Right cardiac atrium (tissue), 5 donors: Measurements from ENCODE around the gene PDLIM5. TPM values are rescaled to one million over a fixed set of nuclear protein-coding genes. Genes with fewer than 3 reads are reported as not detected.
"Not testable (repeated sequence)": the region's sequence is repeated elsewhere in the genome, so short reads cannot be mapped to it uniquely, and the experiment has no call there.

Source experiments
- ATAC-seq, 2 donors: fragments of 200-7000 bp; cut with Tn5 transposase; one replicate each; pipeline versions ENCODE4 v1.8.0 to v1.9.1; 2020; ENCODE audit warnings: moderate library complexity in 2 of 2, mild to moderate bottlenecking in 1 of 2
- DNase-seq, 3 donors: peaks; one replicate each; pipeline ENCODE4 v3.0.0-alpha.2; 2020
- H3K27ac ChIP-seq: one replicate; pipeline ENCODE4 v1.5.1; 2013; ENCODE audit warnings: mild to moderate bottlenecking, low read length, control low read depth, moderate library complexity
- H3K27me3 ChIP-seq: one replicate; pipeline ENCODE4 v1.6.1; 2013; ENCODE audit not compliant: control insufficient read depth, insufficient read depth
- H3K4me1 ChIP-seq: one replicate; pipeline ENCODE4 v1.6.1; 2013; ENCODE audit warnings: low read length; ENCODE audit not compliant: control insufficient read depth, insufficient read depth
- H3K4me3 ChIP-seq: one replicate; pipeline ENCODE4 v1.5.1; 2013; ENCODE audit warnings: low read length, control low read depth
- H3K9me3 ChIP-seq: one replicate; pipeline ENCODE4 v1.6.1; 2013; ENCODE audit warnings: low read length; ENCODE audit not compliant: control insufficient read depth
- WGBS: extraction: QIAGEN DNeasy Blood & Tissue Kit; methylation state at CpG from one replicate; pipeline ENCODE4 v1.1.7; 2013; 5-methylcytosine and 5-hydroxymethylcytosine counted together
- intact Hi-C, 4 donors: fragments of 100-400 bp; cut with DNase I; formaldehyde crosslinking; loops; one replicate each; pipeline versions ENCODE4 v1.11.0 to v1.14.0; 2022 to 2023
- polyA plus RNA-seq: library from polyadenylated mRNA; stranded (reverse); fragments of 200-250 nt; gene quantifications from one replicate; pipeline ENCODE4 v1.2.3, GENCODE V29; 2013
- total RNA-seq, 4 donors: library from RNA; stranded (reverse); fragmentation: NEBNext Ultra II Directional; extraction: Animal tissue kit (Norgen Biotek cat#: 25700); gene quantifications; one replicate each; pipeline ENCODE4 v1.2.1, GENCODE V29; 2021
- donor health status: healthy with polysubstance abuse.
- donor health status: DM: no; HTN: yes; CAD: no.
- donor health status: DM: no; HTN: no; CAD: no.
- donor health status: DM: no; HTN: yes; CAD: no; lungs with severe emphysema.
- donor health status: DM: yes; HTN: yes; CAD: no.

Gene PDLIM5
- total and polyA plus RNA-seq, 5 donors = 407 to 778 (median 528) TPM

GRCh38 chr4:94495408-94495807, 43.7 kb downstream of the PDLIM5 start:
- ATAC-seq = no peak
- 73% methylated on average over 2 of the region's 2 CpGs for WGBS
- intact Hi-C loops = no loop called here

DNA sequence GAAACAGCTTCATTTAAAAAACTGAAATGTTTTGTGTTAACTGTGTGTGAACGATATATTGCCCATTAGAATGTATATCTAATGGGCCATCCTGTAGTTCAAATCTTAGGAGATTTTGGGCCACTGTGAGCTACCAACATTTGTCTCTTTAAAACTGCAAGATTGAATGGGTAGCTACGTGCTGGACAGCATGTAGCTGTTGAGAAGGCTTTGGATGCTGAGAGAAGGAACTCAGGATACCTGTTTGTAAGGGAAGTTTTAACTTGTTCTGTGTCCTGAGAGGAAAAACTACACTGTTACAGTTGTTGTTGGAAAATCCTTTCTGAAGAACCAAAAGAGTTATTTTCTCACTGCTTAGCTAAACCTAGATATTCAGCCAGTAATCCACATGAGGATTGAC, 45.9 kb downstream of the PDLIM5 start:
- Histone ChIP-seq H3K27me3 (no peaks in the 10 kb centered on the region), H3K27ac (no peak overlapping the region), H3K4me3 (no peak overlapping the region), H3K4me1 (peaks cover 8% of the 10 kb centered on the region), H3K9me3 (no peaks in the 10 kb centered on the region)
- no peak for ATAC-seq
- 56% methylated on average over 2 of the region's 2 CpGs for WGBS
- no peak for DNase-seq
- intact Hi-C loops = no loop called here

More at GRCh38 chr4:94495408-94495807, 43.7 kb downstream of the PDLIM5 start:
- Histone ChIP-seq H3K27me3 (no peaks in the 10 kb centered on the region), H3K4me3 (no peak overlapping the region), H3K27ac (peak overlapping the region; percentile 37), H3K4me1 (peaks cover 3% of the 10 kb centered on the region), H3K9me3 (no peaks in the 10 kb centered on the region)
- DNase-seq = no peak

- H3K4me1 ChIP-seq = peaks cover 8% of the 10 kb centered on the region
- intact Hi-C loops = no loop called here
- H3K27me3 ChIP-seq = no peaks in the 10 kb centered on the region
- H3K4me3 ChIP-seq = no peak overlapping the region
- no peak overlapping the region for H3K27ac ChIP-seq
- WGBS = 68% methylated on average over 1 of the region's 1 CpG
- DNase-seq (no peak), ATAC-seq (no peak)
- no peaks in the 10 kb centered on the region for H3K9me3 ChIP-seq
Observed at GRCh38 chr4:94498502-94498901, 46.8 kb downstream of the PDLIM5 start.

DNA sequence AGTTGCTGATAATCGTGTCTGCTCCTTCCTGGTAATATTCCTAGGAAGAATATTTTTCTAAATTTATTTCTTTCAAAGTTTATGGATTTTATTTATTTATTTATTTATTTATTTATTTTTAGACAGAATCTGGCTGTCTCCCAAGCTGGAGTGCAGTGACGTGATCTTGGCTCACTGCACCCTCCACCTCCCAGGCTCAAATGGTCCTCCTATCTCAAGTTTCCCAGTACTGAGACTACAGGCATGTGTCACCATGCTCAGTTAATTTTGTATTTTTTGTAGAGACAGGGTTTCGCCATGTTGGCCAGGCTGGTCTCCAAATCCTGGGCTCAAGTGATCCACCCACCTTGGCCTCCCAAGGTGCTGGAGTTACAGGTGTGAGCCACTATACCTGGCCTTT, 48.9 kb downstream of the PDLIM5 start:
- no peaks in the 10 kb centered on the region for H3K9me3 ChIP-seq
- H3K27ac ChIP-seq = peak overlapping the region; percentile 17
- ATAC-seq = peak; percentile 78 to 85
- no peaks in the 10 kb centered on the region for H3K27me3 ChIP-seq
- intact Hi-C loops = no loop called here
- H3K4me1 ChIP-seq = peaks cover 11% of the 10 kb centered on the region
- DNase-seq = peak; percentile 27 to 55 (median 54)
- WGBS = 47% methylated on average over 3 of the region's 3 CpGs
- no peak overlapping the region for H3K4me3 ChIP-seq

DNA sequence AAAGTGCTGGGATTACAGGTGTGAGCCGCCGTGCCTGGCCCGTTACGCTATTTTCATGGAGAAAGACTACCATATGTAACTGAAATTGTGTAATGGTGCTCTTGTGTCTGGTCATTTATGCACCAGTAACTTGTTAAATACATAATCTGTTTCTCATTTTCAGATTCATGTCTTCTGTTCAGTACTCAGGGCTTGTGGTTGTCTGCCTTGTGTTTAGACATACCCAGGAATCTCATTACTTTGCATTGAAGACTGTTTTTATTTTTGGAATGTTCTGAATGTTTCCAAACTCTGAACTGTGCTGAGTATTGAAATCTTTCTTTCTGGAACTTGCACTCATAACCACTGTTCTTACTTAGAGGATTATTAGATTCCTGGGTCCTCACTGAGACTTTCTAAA, 52.8 kb downstream of the PDLIM5 start:
- peaks cover 21% of the 10 kb centered on the region for H3K4me1 ChIP-seq
- intact Hi-C loops = no loop called here
- no peak overlapping the region for H3K4me3 ChIP-seq
- ATAC-seq (no peak), DNase-seq (no peak)
- 96% methylated on average over 4 of the region's 4 CpGs for WGBS
- H3K27me3 ChIP-seq = no peaks in the 10 kb centered on the region
- no peaks in the 10 kb centered on the region for H3K9me3 ChIP-seq
- no peak overlapping the region for H3K27ac ChIP-seq

DNA sequence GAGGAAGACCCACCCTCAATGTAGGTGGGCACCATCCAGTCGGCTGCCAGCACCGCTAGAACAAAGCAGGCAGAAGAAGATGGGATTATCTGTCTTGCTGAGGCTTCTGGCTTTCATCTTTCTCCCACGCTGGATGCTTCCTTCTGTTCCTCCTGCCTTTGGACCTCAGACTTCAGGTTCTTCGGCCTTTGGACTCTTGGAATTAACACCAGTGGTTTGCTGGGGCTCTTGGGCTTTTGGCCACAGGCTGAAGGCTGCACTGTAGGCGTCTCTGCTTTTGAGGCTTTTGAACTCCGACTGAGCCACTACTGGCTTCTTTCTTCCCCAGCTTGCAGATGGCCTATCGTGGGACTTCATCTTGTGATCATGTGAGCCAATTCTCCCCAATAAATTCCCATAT, 55.1 kb downstream of the PDLIM5 start:
- Histone ChIP-seq H3K27me3 (no peaks in the 10 kb centered on the region), H3K4me3 (no peak overlapping the region), H3K9me3 (no peaks in the 10 kb centered on the region), H3K4me1 (peaks cover 18% of the 10 kb centered on the region), H3K27ac (peak overlapping the region; percentile 58)
- WGBS = 76% methylated on average over 7 of the region's 7 CpGs
- intact Hi-C loops = no loop called here
- DNase-seq (no peak), ATAC-seq (no peak)

GRCh38 chr4:94507281-94507680, 55.5 kb downstream of the PDLIM5 start:
- 71% methylated on average over 2 of the region's 2 CpGs for WGBS
- no peak for ATAC-seq
- H3K4me1 ChIP-seq = peaks cover 18% of the 10 kb centered on the region

DNA sequence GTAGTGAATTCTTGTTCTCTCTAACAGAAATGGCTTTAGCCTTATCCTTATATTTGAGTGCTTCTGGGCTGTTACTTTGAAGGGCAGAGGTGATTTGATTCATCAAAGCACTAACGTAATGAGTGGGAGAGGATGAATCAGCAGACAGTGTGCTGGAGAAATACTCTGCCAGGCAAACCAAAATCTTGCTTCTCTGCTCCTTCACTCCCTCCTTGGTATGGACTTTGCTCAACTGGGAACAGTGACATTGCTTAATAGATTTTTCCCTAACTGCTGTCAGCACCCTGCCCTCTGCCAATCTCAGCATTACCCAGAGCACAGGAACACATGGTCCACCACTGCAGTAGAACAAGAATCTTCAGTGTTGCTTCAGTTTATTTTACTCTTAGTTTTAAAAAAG, 56.0 kb downstream of the PDLIM5 start:
- Histone ChIP-seq H3K4me3 (no peak overlapping the region), H3K9me3 (no peaks in the 10 kb centered on the region), H3K27me3 (no peaks in the 10 kb centered on the region), H3K27ac (peak overlapping the region; percentile 15), H3K4me1 (peaks cover 16% of the 10 kb centered on the region)
- intact Hi-C loops = no loop called here
- peak; percentile 58 to 80 (median 67) for DNase-seq
- ATAC-seq = peak; percentile 92 to 95
- WGBS = 11% methylated on average over 1 of the region's 1 CpG

More at GRCh38 chr4:94507281-94507680, 55.5 kb downstream of the PDLIM5 start:
- Histone ChIP-seq H3K27me3 (no peaks in the 10 kb centered on the region), H3K4me3 (no peak overlapping the region), H3K27ac (no peak overlapping the region), H3K9me3 (no peaks in the 10 kb centered on the region)
- intact Hi-C loops = no loop called here
- no peak for DNase-seq

- 20% methylated on average over 1 of the region's 1 CpG for WGBS
- intact Hi-C loops = no loop called here
- H3K27ac ChIP-seq = peak overlapping the region; percentile 75
- H3K4me1 ChIP-seq = peaks cover 16% of the 10 kb centered on the region
- no peak overlapping the region for H3K4me3 ChIP-seq
- DNase-seq = no peak
- H3K27me3 ChIP-seq = no peaks in the 10 kb centered on the region
- H3K9me3 ChIP-seq = no peaks in the 10 kb centered on the region
- ATAC-seq = peak; percentile 58 to 63
Observed at GRCh38 chr4:94508296-94508695, 56.6 kb downstream of the PDLIM5 start.

- peaks cover 16% of the 10 kb centered on the region for H3K4me1 ChIP-seq
- intact Hi-C loops = no loop called here
- no peak overlapping the region for H3K4me3 ChIP-seq
- DNase-seq = no peak
- H3K27ac ChIP-seq = no peak overlapping the region
- H3K27me3 ChIP-seq = no peaks in the 10 kb centered on the region
- peak in 1 of 2 donors; percentile 5 for ATAC-seq
- H3K9me3 ChIP-seq = no peaks in the 10 kb centered on the region
- WGBS = 31% methylated on average over 1 of the region's 1 CpG
Observed at GRCh38 chr4:94508806-94509205, 57.1 kb downstream of the PDLIM5 start.

- H3K4me1 ChIP-seq = peaks cover 9% of the 10 kb centered on the region
- H3K9me3 ChIP-seq = no peaks in the 10 kb centered on the region
- no peak overlapping the region for H3K27ac ChIP-seq
- no peak for ATAC-seq
- 100% methylated on average over 1 of the region's 1 CpG for WGBS
- H3K4me3 ChIP-seq = no peak overlapping the region
- intact Hi-C loops = no loop called here
- DNase-seq = no peak
- H3K27me3 ChIP-seq = no peaks in the 10 kb centered on the region
Observed at GRCh38 chr4:94511591-94511990, 59.8 kb downstream of the PDLIM5 start.

DNA sequence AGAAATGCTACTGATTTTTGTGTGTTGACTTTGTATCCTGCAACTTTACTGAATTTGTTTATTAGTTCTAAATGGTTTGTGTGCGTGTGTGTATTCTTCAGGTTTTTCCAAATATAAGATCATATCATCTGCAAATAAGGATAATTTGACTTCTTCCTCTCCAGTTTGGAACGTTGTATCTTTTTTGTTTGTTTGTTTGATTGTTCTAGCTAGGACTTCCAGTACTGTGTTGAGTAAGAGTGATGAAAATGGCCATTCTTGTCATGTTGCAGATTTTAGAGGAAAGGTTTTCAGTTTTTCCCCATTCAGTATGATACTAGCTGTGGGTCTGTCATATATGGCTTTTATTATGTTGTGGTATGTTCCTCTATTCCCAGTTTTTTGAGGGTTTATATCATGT, 61.8 kb downstream of the PDLIM5 start:
- intact Hi-C loops = not testable (repeated sequence)

More for the DNA sequence above, 61.8 kb downstream of the PDLIM5 start:
- not testable (repeated sequence) for H3K27me3 ChIP-seq, DNase-seq, H3K27ac ChIP-seq, ATAC-seq, H3K9me3 ChIP-seq, H3K4me1 ChIP-seq, H3K4me3 ChIP-seq
- WGBS = 83% methylated on average over 2 of the region's 2 CpGs
